GM21360 (cell line): ENCODE measurements around the gene PTCH2.
A peak's percentile ranks its signal among the peaks of the same experiment; 100 is the strongest.
"Not testable (repeated sequence)": the region's sequence is repeated elsewhere in the genome, so short reads cannot be mapped to it uniquely, and the experiment has no call there.

ENCODE experiments used
- ATAC-seq: cut with Tn5 transposase; IDR thresholded peaks from one replicate; pipeline ENCODE4 v1.9.1; 2021; ENCODE audit warnings: mild to moderate bottlenecking, moderate library complexity; ENCODE audit not compliant: unreplicated experiment

The PTCH2 gene

DNA sequence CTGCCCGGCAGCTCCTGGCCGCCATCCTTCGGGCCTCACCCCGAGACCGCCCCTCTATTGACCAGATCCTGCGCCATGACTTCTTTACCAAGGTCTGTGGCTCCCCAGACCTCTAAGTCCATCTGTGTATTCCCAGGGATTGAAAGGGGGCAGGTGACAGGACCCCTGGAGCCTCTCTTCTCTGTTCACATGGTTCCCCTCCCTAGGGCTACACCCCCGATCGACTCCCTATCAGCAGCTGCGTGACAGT, 40.1 kb downstream of the PTCH2 start:
- no peak for ATAC-seq

DNA sequence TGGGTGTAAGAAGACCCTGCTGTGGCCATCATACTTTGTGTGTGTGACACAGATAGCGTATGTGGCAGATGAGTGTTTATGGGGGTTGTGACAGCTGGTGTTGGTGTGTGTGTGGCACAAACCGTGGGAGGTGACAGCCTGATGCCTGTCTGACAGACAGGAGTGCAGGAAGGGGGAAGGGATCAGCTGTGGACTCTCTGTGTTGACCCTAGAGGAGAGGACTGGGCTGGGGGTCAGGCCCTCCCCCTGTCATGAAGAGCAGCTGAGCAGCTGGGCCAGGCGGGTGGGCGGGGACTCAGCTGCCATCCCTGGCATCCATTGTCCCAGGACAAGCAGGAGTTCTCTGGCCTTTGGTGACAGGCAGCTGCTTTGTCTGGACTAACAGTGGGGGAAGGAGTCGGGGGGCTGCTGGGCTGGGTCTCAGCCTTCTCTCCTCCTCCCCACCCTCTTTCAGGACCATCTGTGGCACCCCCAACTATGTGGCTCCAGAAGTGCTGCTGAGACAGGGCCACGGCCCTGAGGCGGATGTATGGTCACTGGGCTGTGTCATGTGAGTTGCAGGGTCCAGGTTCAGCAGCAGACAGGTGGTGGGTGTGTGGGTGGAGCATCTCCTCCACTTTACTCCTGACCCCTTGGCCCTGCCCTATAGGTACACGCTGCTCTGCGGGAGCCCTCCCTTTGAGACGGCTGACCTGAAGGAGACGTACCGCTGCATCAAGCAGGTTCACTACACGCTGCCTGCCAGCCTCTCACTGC, 40.6 kb downstream of the PTCH2 start:
- no peak for ATAC-seq

DNA sequence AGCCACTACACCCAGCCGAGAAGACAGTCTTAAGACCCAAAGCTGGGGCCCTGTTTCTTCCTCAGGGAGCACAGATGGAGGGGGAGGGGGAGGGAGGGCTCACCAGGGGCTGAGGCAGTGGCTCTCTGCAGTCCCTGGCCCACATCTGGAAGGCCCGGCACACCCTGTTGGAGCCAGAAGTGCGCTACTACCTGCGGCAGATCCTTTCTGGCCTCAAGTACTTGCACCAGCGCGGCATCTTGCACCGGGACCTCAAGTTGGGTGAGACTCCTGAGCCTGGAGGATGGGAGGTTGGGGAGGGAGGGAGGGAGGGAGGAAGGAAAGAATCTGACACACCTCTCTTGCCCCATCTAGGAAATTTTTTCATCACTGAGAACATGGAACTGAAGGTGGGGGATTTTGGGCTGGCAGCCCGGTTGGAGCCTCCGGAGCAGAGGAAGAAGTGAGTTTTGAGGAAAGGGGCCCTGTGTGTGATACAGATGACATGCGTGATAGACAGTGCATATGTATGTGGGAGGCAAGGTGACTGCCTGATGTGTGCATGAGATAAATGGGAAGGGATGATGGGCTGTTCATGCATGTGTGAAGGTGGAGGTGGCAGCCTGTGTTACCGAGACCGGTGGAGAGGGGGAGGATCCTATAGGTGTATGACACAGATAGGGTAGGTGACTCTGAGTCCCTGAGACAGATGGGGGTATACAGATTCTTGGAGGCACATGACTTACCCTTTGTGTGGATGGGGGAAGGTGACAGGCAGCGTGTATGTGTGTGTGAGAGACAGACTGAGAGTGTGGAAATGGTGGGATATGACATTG, 41.4 kb downstream of the PTCH2 start:
- no peak for ATAC-seq

DNA sequence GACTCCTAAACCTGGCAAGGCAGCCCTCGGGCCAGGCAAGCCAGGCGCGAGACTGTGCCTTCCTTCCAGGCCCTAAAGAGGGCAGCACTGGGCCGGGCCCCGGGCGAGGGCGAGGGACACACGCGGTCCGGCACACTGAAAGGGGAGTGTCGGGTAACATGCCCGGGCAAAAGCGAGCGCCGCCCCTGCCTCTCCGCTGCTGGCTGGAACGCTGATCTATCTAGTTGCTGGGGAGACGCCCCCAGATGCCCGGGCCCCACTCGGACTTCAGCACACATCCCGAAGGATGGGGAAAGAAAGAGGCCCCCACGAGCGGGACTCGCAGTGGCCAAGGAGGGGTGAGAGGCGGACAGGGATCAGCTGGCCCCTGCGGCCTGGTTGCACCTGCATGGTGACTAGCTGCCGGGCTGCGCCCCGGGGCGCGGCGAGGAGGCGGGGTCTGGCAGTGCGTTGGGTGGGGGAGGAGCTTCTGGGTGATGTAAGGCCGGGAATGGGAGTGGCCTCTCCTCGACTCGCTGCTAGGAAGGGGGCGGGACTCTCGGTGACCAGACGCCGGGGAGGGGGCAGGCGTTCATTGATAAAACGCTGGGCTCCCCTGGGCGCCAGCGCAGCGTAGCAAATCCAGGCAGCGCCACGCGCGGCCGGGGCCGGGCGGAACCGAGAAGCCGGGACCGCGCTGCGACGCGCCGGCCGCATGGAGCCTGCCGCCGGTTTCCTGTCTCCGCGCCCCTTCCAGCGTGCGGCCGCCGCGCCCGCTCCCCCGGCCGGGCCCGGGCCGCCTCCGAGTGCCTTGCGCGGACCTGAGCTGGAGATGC, 43.1 kb downstream of the PTCH2 start, which contains the start of gene PLK3:
Gene PLK3, plus strand, starts transcription at position 608 of the 815 bp plus-strand sequence. Its CDS starts 87 bp downstream, at position 695.
- peak; percentile 79 for ATAC-seq

DNA sequence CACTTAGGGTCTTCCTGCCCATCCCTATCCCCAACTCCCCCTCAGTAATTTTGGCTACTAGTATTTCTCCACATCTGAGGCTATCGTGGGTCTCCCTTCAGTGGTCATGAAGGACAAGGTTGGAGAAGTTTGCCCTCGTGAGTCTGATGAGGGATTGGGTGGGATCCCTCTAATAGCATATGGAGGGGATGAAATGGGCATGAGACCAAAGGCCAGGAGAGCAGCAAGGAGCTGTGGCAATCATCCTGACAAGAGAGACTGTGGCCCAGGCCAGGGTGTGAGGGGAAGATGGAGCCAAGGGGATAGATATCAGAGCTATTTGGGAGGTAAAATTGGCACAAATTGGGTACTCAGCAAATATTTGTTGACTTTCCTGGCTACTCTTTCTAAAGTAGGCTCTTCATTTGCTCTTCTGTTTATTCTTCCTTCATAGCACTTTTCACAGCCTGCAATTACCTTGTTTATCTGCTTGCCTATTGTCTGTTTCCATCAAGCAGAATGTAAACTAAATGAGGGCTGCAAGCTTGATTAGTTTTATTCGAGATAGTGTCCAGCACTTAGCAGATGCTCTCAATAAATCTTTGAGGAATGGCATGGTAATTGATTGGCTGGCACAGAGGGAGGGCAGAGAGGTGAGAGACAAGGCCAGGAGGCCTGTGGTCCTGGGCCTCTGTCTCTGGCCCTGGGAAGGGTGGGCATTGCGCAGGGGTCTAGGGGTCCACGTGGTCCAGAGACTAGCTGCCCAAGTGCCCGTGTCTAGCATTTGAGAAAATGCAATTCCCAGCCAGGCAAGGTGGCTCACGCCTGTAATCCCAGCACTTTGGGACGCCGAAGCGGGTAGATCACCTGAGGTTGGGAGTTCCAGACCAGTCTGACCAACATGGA, 44.3 kb downstream of the PTCH2 start:
- no peak for ATAC-seq

DNA sequence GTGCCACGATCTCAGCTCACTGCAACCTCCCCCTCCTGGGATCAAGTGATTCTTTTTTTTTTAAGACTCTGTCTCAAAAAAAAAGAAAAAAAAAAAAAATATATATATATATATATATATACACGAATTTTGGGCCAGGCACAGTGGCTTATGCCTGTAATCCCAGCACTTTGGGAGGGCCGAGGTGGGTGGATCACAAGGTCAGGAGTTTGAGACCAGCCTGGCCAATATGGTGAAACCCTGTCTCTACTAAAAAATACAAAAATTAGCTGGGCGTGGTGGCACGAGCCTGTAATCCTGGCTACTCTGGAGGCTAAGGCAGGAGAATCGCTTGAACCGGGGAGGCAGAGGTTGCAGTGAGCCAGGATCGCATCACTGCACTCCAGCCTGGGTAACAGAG, 45.2 kb downstream of the PTCH2 start:
- not testable (repeated sequence) for ATAC-seq

DNA sequence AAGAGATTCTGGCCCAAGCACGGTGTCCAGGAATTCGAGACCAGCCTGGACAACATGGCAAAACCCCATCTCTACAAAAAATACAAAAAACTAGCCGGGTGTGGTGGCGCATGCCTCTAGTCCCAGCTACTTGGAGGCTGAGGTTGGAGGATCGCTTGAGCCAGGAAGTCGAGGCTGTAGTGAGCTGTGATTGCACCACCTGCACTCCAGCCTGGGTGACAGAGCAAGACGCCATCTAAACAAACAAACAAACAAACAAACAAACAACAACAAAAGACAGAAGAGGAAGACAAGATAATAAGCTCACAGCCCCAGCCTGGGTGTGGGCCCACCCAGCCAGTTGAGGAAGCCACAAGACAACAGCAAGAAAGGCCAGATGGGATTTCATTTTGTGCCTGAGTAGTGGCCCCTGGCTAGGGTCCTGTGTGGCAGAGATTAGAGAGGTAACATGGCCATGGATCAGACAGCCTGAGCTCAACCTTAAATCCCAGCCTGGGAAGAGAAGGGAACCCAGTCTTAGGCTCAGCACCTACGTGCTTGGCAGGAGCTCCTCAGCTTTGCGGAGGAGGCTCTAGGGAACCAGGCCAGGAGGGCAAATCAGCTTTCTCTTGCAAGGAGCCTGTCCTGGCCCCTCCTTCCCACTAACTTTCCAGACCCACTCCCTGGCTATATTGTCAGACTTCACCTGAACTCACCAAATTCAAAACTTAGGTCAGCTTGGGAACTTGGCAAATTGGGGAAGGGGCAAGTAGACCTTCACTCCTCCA, 50.1 kb downstream of the PTCH2 start:
- ATAC-seq: no peak

DNA sequence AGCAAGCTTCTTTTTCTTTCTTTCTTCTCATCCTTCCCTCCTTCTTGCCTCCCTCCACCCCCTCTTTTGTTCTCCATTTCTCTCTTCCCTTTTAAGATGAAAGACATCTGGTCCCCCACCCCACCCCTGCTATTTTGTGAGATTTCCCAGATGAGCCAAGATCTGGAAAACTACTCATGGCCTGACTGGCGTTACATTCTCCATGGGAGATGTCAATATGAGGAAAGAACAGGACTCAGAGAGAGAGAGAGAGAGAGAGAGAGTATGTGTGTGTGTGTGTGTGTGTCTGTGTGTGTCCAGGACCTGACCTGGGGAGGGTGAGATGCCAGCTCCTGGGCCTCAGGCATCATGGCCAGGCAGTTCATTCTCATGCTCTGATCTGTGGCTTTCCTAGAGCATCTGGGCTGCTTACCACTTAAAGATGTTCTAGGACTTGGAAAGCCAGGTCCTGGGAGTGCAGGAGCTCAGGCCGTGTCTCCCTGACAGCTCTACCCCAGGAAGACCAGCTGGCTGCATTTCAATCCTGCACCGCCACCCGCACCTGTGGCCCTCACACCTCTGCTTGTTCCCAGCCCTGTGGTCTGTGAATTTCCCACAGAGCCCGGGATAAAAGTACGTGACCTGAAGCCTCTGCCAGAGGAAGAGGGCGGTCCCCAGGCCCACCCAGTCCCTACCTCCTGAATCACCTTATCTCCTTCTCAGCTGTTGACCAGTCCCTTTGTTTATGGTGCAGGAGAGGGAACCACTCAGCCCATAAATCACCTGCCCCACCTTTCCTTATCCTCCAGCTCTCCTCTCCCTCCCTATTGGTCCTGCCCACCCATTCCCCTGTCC, 51.9 kb downstream of the PTCH2 start:
- ATAC-seq: no peak

DNA sequence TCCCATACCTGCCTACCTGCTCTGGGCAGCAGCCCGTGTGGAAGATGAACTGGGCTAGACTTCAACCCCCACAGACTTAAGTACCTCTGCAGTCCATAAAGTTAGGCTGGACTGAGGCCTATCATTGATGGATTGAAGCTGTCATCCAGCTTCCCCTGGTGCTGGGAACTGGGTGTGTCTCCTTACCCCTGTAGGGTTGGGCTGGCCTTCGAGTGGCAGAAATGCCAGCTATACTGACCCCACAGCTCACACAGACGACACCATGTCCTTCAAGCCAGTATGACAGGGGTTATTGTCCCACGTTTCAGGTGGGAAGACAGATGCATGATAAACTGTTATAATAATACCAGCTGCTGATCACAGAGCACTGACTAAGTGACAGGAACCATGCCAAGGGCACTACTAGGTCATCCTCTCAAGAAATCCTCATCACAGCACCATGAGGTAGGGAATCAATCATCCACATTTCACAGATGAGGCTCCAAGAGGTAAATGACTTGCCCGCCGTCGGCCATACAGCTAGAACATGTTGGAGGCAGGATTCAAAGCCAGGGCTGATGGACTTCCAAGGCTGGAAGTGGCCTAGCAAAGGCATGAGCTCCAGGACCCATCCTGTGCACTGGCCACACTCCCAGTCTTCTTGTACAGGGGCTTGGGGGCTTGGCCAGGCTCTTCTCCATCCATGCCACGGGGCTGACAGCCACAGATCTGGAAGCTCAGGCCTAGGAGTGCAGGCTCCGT, 54.8 kb downstream of the PTCH2 start, which contains the start of gene BEST4:
Gene BEST4, minus strand, starts transcription at position 51 of the 741 bp plus-strand sequence. CDS start 465 bp downstream, outside the sequence.
- no peak for ATAC-seq

DNA sequence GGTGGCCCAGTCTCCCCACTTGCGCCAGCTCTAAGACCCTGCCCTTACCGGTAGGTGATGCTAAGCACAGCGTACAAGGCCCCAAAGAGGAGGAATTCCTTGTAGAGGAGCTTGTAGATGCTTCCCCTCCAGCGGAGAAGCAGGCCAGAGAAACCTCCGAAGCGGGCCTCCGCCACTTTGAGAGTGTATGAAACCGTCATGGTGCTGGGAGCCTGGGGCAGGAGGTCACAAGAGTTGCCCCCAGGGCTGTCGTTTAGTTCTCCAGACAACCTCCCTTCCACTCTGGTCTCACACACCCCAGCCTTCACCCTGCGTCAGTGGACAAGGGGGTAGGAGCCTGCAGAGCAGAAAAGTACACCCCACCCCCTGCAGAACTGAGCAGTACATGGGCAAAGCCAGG, 55.5 kb downstream of the PTCH2 start:
- ATAC-seq: no peak

DNA sequence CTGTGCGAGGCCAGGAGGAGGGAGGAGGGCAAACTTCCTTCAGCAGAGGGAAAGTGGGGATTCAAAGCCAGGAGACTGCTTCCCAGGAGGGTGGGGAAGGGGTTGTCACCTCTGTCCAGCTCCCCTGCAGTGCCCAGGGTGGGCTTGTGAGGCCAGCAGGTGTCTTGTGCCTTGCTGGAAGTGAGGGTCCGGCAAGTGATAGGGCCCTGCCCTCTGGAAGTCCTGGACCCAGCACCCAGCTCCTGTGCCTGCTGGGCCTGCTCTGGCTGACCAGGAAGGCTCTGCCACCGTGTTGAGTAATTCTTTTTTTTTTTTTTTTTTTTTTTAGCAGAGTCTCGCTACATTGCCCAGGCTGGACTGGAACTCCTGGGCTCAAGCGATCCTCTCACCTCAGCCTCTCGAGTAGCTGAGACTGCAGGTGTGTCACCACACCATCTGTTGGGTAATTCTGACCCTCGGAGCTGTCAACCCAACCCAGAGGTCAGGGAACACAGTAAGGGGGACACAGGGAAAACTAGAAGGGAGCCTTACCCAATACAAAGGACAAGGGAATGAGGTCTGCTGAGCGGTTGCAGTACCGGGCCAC, 56.1 kb downstream of the PTCH2 start:
- no peak for ATAC-seq

DNA sequence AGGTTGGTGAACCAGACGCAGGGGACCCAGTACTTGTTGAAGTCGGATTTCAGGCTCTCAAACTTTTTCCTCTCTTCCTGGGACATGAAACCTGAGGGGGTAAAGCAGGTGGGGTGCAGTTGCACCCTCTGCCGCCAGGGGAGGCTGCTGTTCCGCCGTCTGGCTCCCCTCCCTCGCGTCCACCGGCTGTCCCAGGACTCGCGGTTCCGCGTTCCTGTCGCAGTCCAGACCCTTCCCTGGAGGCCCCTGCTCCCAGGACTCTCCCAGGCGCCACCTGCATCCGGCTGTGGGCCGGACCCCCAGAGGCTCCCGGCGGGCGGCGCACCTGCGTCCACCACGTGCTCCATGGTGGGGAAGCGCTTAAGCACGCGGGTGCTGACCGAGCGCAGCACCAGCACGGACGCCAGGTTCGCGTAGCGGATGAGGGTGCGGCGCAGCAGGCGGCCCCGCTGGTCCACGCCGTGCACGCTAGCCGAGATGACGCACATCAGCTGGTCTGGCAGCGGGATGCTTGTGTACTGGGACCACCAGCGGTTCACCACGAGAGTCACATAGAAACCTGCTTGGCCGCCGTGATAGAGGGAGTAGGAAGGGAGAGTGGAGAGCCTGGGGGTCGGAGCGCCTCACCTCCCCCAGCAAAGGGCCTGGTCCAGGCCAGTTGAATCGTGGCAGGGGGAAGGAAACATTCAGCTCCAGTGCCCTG, 56.8 kb downstream of the PTCH2 start:
- no peak for ATAC-seq

DNA sequence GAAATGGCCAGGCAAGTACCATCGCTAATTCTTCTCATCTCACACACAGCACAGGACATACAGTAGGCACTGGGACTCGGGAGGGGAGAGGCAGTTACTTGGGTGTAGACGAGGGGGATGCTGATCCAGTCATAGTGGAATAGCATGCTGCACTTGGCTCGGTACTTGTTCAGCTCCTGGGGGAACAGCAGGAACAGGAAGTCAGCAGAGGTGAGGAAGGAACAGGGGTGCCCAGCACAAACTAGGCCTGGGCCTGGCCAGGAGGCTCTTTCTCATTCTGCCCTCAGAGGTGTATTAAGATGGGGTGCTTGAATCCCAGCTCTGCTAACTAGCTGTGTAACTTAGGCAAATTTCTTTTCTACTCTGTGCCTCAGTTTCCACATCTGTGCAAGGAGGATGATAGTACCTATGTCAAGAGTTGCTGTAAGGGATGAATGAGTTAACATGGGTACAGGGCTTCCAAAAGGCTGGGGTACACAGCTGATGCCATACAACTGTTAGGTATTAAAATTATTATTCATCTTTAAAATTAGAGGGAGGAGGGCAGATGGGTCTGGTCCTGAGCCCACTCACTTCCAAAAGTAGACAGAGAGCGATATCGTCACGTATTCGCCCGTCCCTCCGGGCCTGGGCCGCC, 57.4 kb downstream of the PTCH2 start:
- no peak for ATAC-seq

DNA sequence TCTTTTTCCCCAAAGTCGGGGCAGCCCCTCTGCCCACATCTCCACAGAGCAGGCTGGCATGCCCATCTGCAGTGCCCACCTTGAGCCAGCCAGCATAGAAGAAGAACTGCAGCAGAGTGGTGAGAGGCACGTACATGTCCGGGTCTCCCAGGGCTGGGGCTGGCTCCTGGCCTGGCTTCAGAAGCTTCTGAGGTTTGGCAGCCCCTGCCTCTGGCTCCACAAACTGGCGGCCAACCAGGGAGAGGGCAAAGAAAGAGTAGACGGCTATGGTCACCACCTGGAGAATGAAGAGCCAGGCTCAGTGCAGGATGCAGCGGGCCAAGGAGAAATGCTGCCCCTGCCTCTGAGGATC, 58.0 kb downstream of the PTCH2 start:
- ATAC-seq: no peak

DNA sequence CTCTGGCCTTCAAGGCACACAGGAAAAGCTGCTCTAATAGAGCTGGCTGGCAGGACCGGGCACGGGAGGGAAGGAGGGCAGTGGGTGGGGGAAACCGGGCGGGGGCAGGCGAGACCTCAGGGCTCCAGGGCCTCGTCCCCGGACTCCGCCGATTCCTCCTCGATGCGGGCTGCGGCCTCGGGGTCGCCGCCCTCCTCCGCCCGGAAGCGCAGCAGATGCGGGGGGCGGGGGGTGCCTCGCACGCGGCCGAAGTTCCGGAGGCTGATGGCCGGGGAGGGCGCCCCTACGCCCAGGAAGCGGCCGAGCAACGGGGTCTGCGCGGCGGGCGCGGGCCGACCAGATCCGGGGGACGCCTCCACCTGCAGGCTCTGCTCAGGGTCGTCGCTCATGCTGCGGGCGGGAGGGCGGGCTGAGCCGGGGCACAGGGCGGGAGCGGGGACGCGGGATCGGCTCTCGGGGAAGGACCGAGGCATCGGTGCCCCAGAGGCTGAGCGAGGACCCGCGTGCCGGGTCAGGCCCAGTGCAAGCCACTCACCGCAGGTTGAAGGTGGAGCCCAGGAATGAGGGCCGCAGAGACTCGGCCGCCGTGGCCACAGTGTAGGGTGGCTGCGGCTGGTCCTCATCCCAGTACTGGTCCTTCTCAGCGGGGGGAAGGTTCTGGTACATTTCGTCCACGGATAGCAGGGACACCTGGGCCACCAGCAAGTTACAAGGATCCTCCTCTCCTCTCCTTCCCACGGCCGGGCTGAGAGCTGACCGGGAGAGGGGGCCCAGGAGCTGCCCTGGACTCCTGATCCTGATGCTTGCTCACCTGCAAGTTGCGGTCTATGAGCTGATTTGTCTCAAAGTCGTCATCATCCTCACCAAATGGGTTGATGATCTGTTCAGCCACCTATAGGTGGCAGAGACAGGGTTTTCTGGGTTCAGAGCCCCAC, 58.7 kb downstream of the PTCH2 start:
- no peak for ATAC-seq

DNA sequence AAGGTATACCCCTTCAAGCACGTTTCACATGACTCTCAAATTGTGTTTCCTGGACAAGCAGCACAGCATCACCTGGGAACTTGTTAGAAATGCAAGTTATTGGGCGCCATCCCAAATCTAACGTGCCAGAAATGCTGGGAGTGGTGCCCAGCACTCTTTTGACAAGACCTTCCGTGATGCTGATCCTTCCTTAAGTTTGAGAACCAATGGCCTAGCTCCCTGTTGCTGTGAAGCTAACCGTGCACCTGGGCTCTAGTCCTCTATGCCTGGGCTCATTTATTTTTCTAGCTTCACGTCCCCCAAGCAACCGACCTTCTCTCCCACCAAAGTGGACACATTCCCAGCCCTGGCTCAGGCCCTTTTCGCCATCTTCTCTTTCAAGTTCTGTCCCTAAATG, 59.4 kb downstream of the PTCH2 start:
- no peak for ATAC-seq
